Sigmoid colon (tissue), 3 donors: ENCODE results near the gene SEC63.

Experiments
- CTCF ChIP-seq, 4 experiments: fragments of 450-650 bp in 3 of 4; fragments of 200-600 bp in 1 of 4; IDR thresholded peaks; one replicate each; pipeline ENCODE4 v1.5.1; 2016 to 2019; ENCODE audit warnings: antibody characterized with exemption in 4 of 4, mild to moderate bottlenecking in 3 of 4, moderate library complexity in 2 of 4
- POLR2A ChIP-seq, 2 donors: fragments of 450-650 bp; IDR thresholded peaks; one replicate each; pipeline ENCODE4 v1.6.1; 2016; ENCODE audit warnings: antibody characterized with exemption in 2 of 2, mild to moderate bottlenecking in 2 of 2, moderate library complexity in 2 of 2

GRCh38 chr6:107957909-107958688, at the start of gene SEC63:
- no peak for TF ChIP-seq CTCF (IDR thresholded peaks at IDR 0.05)
- TF ChIP-seq POLR2A (IDR thresholded peaks at IDR 0.05): peak; percentile 86 to 87
